Peyer's patch (tissue), 4 donors: ENCODE measurements around the gene KATNA1.
"Not testable (repeated sequence)": the region's sequence is repeated elsewhere in the genome, so short reads cannot be mapped to it uniquely, and the experiment has no call there.

Experiments
- POLR2A ChIP-seq, 2 donors: fragments of 450-650 bp; IDR thresholded peaks; one replicate each; pipeline ENCODE4 v1.5.1; 2017; ENCODE audit warnings: antibody characterized with exemption in 2 of 2, mild to moderate bottlenecking in 2 of 2, moderate library complexity in 2 of 2
- TF ChIP-seq, protein P1 (sequence below), 6 experiments: fragments of 450-650 bp in 4 of 6; fragments of 200-600 bp in 2 of 6; sonication (generic) in 1 of 6; IDR thresholded peaks; one replicate each; pipeline ENCODE4 v1.5.1; 2017 to 2019; ENCODE audit warnings: antibody characterized with exemption in 6 of 6, mild to moderate bottlenecking in 3 of 6, moderate library complexity in 1 of 6

DNA sequence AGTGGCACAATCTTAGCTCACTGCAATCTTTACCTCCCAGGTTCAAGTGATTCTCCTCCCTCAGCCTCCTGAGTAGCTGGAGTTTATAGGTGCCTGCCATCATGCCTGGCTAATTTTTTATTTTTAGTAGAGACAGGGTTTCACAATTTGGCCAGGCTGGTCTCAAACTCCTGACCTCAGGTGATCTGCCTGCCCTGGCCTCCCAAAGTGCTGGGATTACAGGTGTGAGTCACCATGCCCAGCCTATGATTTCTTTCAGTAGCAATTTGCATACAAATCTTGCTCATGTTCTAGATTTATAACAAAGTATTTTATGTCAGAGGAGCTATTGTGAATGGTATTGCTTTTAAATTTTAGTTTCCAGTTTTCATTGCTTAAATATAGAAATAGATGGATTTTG, 23.8 kb upstream of the KATNA1 start:
- TF ChIP-seq, protein P1, sequence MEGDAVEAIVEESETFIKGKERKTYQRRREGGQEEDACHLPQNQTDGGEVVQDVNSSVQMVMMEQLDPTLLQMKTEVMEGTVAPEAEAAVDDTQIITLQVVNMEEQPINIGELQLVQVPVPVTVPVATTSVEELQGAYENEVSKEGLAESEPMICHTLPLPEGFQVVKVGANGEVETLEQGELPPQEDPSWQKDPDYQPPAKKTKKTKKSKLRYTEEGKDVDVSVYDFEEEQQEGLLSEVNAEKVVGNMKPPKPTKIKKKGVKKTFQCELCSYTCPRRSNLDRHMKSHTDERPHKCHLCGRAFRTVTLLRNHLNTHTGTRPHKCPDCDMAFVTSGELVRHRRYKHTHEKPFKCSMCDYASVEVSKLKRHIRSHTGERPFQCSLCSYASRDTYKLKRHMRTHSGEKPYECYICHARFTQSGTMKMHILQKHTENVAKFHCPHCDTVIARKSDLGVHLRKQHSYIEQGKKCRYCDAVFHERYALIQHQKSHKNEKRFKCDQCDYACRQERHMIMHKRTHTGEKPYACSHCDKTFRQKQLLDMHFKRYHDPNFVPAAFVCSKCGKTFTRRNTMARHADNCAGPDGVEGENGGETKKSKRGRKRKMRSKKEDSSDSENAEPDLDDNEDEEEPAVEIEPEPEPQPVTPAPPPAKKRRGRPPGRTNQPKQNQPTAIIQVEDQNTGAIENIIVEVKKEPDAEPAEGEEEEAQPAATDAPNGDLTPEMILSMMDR (IDR thresholded peaks at IDR 0.05): not testable (repeated sequence)
- TF ChIP-seq POLR2A (IDR thresholded peaks at IDR 0.05): not testable (repeated sequence)
